B cell (primary cell): Measurements from ENCODE around the gene HDC. TPM values are rescaled to one million over a fixed set of nuclear protein-coding genes. Genes with fewer than 3 reads are reported as not detected.

Experiments used
- ATAC-seq: fragments of 200-7000 bp; cut with Tn5 transposase; one replicate; pipeline ENCODE4 v1.10.0; 2021; ENCODE audit warnings: low read depth, mild to moderate bottlenecking, moderate number of reproducible peaks, moderate library complexity
- CTCF ChIA-PET: fragments of 350-600 bp; sonication (Branson Sonifier 250); formaldehyde crosslinking; loops from one replicate; lab custom pipeline; 2021; ENCODE audit warnings: antibody characterized with exemption, inconsistent platforms; lab: Charles Lee
- POLR2A ChIA-PET: fragments of 350-600 bp; sonication (Branson Sonifier 250); formaldehyde crosslinking; loops from one replicate; lab custom pipeline; 2021; ENCODE audit warnings: antibody characterized with exemption; lab: Charles Lee
- DNase-seq: peaks from one replicate; pipeline ENCODE4 v3.0.0; 2013
- H2AFZ ChIP-seq: 2 replicates; pipeline ENCODE4 v1.6.1; 2012; ENCODE audit warnings: mild to moderate bottlenecking, low read depth, low read length; ENCODE audit not compliant: insufficient read depth, poor library complexity, severe bottlenecking
- H3K27ac ChIP-seq, 2 donors: 1 replicate in 1 of 2; 2 replicates in 1 of 2; pipeline ENCODE4 v1.5.1; 2012 to 2013; ENCODE audit warnings: low read length in 2 of 2, mild to moderate bottlenecking in 2 of 2, moderate library complexity in 1 of 2
- H3K27me3 ChIP-seq, 4 experiments: fragments of 200-600 bp in 1 of 4; sonication (generic) in 1 of 4; replicated peaks in 1 of 4; 1 replicate in 2 of 4; 2 replicates in 2 of 4; pipeline versions ENCODE4 v1.6.1 to v1.7.0; 2013 to 2016; ENCODE audit warnings: low read length in 3 of 4, mild to moderate bottlenecking in 2 of 4, mixed read lengths in 1 of 4, moderate library complexity in 1 of 4; ENCODE audit not compliant: insufficient read depth in 4 of 4, control insufficient read depth in 3 of 4; ENCODE audit errors: control extremely low read depth in 1 of 4
- H3K36me3 ChIP-seq, 2 experiments: replicated peaks in 1 of 2; 1 replicate in 1 of 2; 2 replicates in 1 of 2; pipeline versions ENCODE4 v1.6.1 to v1.7.1; 2013; ENCODE audit warnings: low read length in 1 of 2; ENCODE audit not compliant: insufficient read depth in 2 of 2, control insufficient read depth in 1 of 2; ENCODE audit errors: control extremely low read depth in 1 of 2, extremely low read depth in 1 of 2
- H3K4me1 ChIP-seq, 2 donors: fragments of 200-600 bp in 1 of 2; sonication (generic) in 1 of 2; 1 replicate in 1 of 2; 2 replicates in 1 of 2; pipeline versions ENCODE4 v1.5.1 to v1.6.1; 2013 to 2017; ENCODE audit warnings: low read length in 2 of 2; ENCODE audit not compliant: control insufficient read depth in 2 of 2, insufficient read depth in 2 of 2
- H3K4me2 ChIP-seq: replicated peaks from 2 replicates; pipeline ENCODE3; 2012; ENCODE audit warnings: mild to moderate bottlenecking, low read depth, low read length; ENCODE audit not compliant: poor library complexity, severe bottlenecking
- H3K4me3 ChIP-seq, 5 experiments: fragments of 200-600 bp in 1 of 5; sonication (generic) in 1 of 5; 1 replicate in 3 of 5; 2 replicates in 2 of 5; pipeline versions ENCODE4 v1.5.1 to v1.7.0; 2011 to 2016; ENCODE audit warnings: low read length in 4 of 5, mild to moderate bottlenecking in 4 of 5, low read depth in 2 of 5, control low read depth in 1 of 5, moderate library complexity in 1 of 5; ENCODE audit not compliant: insufficient read depth in 1 of 5; ENCODE audit errors: control extremely low read depth in 1 of 5, extremely low read depth in 1 of 5
- H3K79me2 ChIP-seq: fragments of 200-600 bp; sonication (generic); one replicate; pipeline ENCODE4 v1.6.0; 2016; ENCODE audit warnings: low read length; ENCODE audit not compliant: control insufficient read depth, insufficient read depth
- H3K9ac ChIP-seq: fragments of 200-600 bp; sonication (generic); 2 replicates; pipeline ENCODE4 v1.6.1; 2017; ENCODE audit warnings: mild to moderate bottlenecking, low read length, moderate library complexity
- H3K9me3 ChIP-seq, 3 donors: one replicate each; pipeline versions ENCODE4 v1.6.1 to v1.7.1; 2013; ENCODE audit warnings: low read length in 2 of 3; ENCODE audit not compliant: control insufficient read depth in 2 of 3, insufficient read depth in 1 of 3; ENCODE audit errors: control extremely low read depth in 1 of 3
- H4K20me1 ChIP-seq: 2 replicates; pipeline ENCODE4 v1.6.0; 2012; ENCODE audit warnings: mild to moderate bottlenecking, low read length; ENCODE audit not compliant: insufficient read depth, control insufficient read depth, poor library complexity, severe bottlenecking
- H3K27ac Mint-ChIP-seq: one replicate; pipeline ENCODE4 v1.8.0; 2021; ENCODE audit warnings: mixed read lengths
- H3K27me3 Mint-ChIP-seq: one replicate; pipeline ENCODE4 v1.8.0; 2021; ENCODE audit warnings: mixed read lengths
- H3K4me1 Mint-ChIP-seq: one replicate; pipeline ENCODE4 v1.8.0; 2021; ENCODE audit warnings: mixed read lengths
- H3K4me3 Mint-ChIP-seq: one replicate; pipeline ENCODE4 v1.8.0; 2021; ENCODE audit warnings: mixed read lengths
- H3K9me3 Mint-ChIP-seq: one replicate; pipeline ENCODE4 v1.8.0; 2022; ENCODE audit warnings: mixed read lengths; ENCODE audit not compliant: insufficient read depth
- EZH2 ChIP-seq: IDR thresholded peaks from 2 replicates; pipeline ENCODE4 v1.6.1; 2012; ENCODE audit warnings: borderline replicate concordance, low read depth, mild to moderate bottlenecking, moderate library complexity, low read length; ENCODE audit not compliant: insufficient read depth, poor library complexity, severe bottlenecking
- WGBS: methylation state at CpG from one replicate; pipeline ENCODE4 v1.1.5; 2013; ENCODE audit warnings: missing lambda C conversion rate; ENCODE audit not compliant: insufficient coverage; 5-methylcytosine and 5-hydroxymethylcytosine counted together
- intact Hi-C: fragments of 100-400 bp; cut with micrococcal nuclease; formaldehyde crosslinking; loops from one replicate; pipeline ENCODE4 v1.10.0; 2022
- polyA plus RNA-seq: library from polyadenylated mRNA; depleted of rRNA; stranded (reverse); fragments of >200 nt; gene quantifications from 2 replicates; pipeline ENCODE4 v1.2.3, GENCODE V29; 2012
- total RNA-seq, 2 donors: library from RNA; stranded (reverse); fragments of 120-200 nt in 1 of 2; gene quantifications; 1 replicate in 1 of 2; 2 replicates in 1 of 2; pipeline versions ENCODE4 v1.2.3 to v1.2.4, GENCODE V29; 2013 to 2022
- TF ChIP-seq, protein P1 (sequence below): fragments of 200-600 bp; IDR thresholded peaks from one replicate; pipeline ENCODE4 v1.8.0; 2022; ENCODE audit warnings: antibody characterized with exemption, mild to moderate bottlenecking

The HDC gene
- total and polyA plus RNA-seq, 2 donors (not counting 1 experiment from before 2014, with no cell fraction given): 0.88 TPM; not detected in 1

GRCh38 chr15:50228866-50229265 is 36.7 kb downstream of the HDC start:
- H3K4me3 Mint-ChIP-seq: no peak overlapping the region
- H3K4me1 Mint-ChIP-seq: no peaks in the 10 kb centered on the region
- no peak overlapping the region for H3K9ac ChIP-seq
- H3K27me3 ChIP-seq: no peaks in the 10 kb centered on the region
- H3K4me3 ChIP-seq: no peak overlapping the region
- H4K20me1 ChIP-seq: no peaks in the 10 kb centered on the region
- ATAC-seq (no peak), DNase-seq (no peak)
- H3K79me2 ChIP-seq: no peaks in the 10 kb centered on the region
- no peak overlapping the region for H3K27ac ChIP-seq
- no peaks in the 10 kb centered on the region for H3K9me3 Mint-ChIP-seq
- H3K9me3 ChIP-seq: no peaks in the 10 kb centered on the region
- H3K4me2 ChIP-seq: no peak overlapping the region
- no peak overlapping the region for H3K27ac Mint-ChIP-seq
- intact Hi-C loops: no loop called here
- no peak overlapping the region for H2AFZ ChIP-seq
- ChIA-PET POLR2A (no interaction called here), CTCF (interaction anchor here (0.5 to 1.4 kb wide), 2 partner anchors 12 to 21 kb away, joined by 3 read pairs; no protein-coding TSS in a partner anchor)
- no peaks in the 10 kb centered on the region for H3K27me3 Mint-ChIP-seq
- H3K4me1 ChIP-seq: no peaks in the 10 kb centered on the region
- TF ChIP-seq, protein P1, sequence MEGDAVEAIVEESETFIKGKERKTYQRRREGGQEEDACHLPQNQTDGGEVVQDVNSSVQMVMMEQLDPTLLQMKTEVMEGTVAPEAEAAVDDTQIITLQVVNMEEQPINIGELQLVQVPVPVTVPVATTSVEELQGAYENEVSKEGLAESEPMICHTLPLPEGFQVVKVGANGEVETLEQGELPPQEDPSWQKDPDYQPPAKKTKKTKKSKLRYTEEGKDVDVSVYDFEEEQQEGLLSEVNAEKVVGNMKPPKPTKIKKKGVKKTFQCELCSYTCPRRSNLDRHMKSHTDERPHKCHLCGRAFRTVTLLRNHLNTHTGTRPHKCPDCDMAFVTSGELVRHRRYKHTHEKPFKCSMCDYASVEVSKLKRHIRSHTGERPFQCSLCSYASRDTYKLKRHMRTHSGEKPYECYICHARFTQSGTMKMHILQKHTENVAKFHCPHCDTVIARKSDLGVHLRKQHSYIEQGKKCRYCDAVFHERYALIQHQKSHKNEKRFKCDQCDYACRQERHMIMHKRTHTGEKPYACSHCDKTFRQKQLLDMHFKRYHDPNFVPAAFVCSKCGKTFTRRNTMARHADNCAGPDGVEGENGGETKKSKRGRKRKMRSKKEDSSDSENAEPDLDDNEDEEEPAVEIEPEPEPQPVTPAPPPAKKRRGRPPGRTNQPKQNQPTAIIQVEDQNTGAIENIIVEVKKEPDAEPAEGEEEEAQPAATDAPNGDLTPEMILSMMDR: no peak
- TF ChIP-seq EZH2: no peak
- H3K36me3 ChIP-seq: no peaks in the 10 kb centered on the region
- WGBS: 100% methylated on average over 1 of the region's 3 CpGs

- no peaks in the 10 kb centered on the region for H3K27me3 ChIP-seq
- intact Hi-C loops: no loop called here
- WGBS: 100% methylated on average over 3 of the region's 5 CpGs
- H3K4me3 Mint-ChIP-seq: no peak overlapping the region
- no peaks in the 10 kb centered on the region for H3K9me3 Mint-ChIP-seq
- H3K27ac ChIP-seq: no peak overlapping the region
- no peaks in the 10 kb centered on the region for H3K27me3 Mint-ChIP-seq
- H3K4me1 Mint-ChIP-seq: peaks cover 4% of the 10 kb centered on the region
- H3K4me1 ChIP-seq: no peaks in the 10 kb centered on the region
- H3K9ac ChIP-seq: no peak overlapping the region
- H3K27ac Mint-ChIP-seq: no peak overlapping the region
- H3K4me2 ChIP-seq: no peak overlapping the region
- POLR2A ChIA-PET: no interaction called here
- H4K20me1 ChIP-seq: no peaks in the 10 kb centered on the region
- DNase-seq (no peak), ATAC-seq (no peak)
- no peak overlapping the region for H3K4me3 ChIP-seq
- no peaks in the 10 kb centered on the region for H3K79me2 ChIP-seq
- no peak overlapping the region for H2AFZ ChIP-seq
- TF ChIP-seq, protein P1: no peak
- TF ChIP-seq EZH2: no peak
- H3K9me3 ChIP-seq: no peaks in the 10 kb centered on the region
- CTCF ChIA-PET: no interaction called here
- H3K36me3 ChIP-seq: no peaks in the 10 kb centered on the region
Measured at GRCh38 chr15:50227076-50227475, 38.5 kb downstream of the HDC start.
